ENCODE data around the gene KAT2B.

GRCh38 chr3:20097015-20097414, 56.8 kb downstream of the KAT2B start:
- TF ChIP-seq CTCF (IDR thresholded peaks at IDR 0.05 in 4 of 5, conservative IDR thresholded peaks at IDR 0.05 in 1 of 5) (no peak), POLR2A (IDR thresholded peaks at IDR 0.05) (no peak)
